Fibroblast of lung (primary cell): Measurements from ENCODE around the gene PRKAB2. TPM values are rescaled to one million over a fixed set of nuclear protein-coding genes. Genes with fewer than 3 reads are reported as not detected.

ENCODE experiments used
- DNase-seq, 2 donors: peaks; one replicate each; pipeline versions ENCODE4 v3.0.0 to v3.0.0-alpha.2; 2010; ENCODE audit warnings: low read depth in 2 of 2
- H2AFZ ChIP-seq: 2 replicates; pipeline ENCODE4 v1.5.1; 2012; ENCODE audit warnings: low read length, control low read depth, inconsistent platforms
- H3K27ac ChIP-seq: 2 replicates; pipeline ENCODE4 v1.5.1; 2011; ENCODE audit warnings: low read length, control low read depth; ENCODE audit not compliant: insufficient read depth
- H3K27me3 ChIP-seq: 2 replicates; pipeline ENCODE4 v1.5.1; 2011; ENCODE audit warnings: mild to moderate bottlenecking, low read length; ENCODE audit not compliant: control insufficient read depth, insufficient read depth
- H3K36me3 ChIP-seq: 2 replicates; pipeline ENCODE4 v1.5.1; 2011; ENCODE audit warnings: low read length; ENCODE audit not compliant: control insufficient read depth, insufficient read depth
- H3K4me1 ChIP-seq: 2 replicates; pipeline ENCODE4 v1.5.1; 2011; ENCODE audit warnings: low read length; ENCODE audit not compliant: control insufficient read depth, insufficient read depth; ENCODE audit errors: extremely low read depth
- H3K4me2 ChIP-seq: 2 replicates; pipeline ENCODE4 v1.5.1; 2011; ENCODE audit warnings: low read length, control low read depth; ENCODE audit not compliant: insufficient read depth; ENCODE audit errors: extremely low read depth
- H3K4me3 ChIP-seq, 4 experiments: fragments of 200-600 bp in 1 of 4; sonication (generic) in 1 of 4; replicated peaks in 1 of 4; 2 replicates each; pipeline ENCODE4 v1.5.1; 2011 to 2016; ENCODE audit warnings: low read length in 4 of 4, low read depth in 3 of 4, mild to moderate bottlenecking in 3 of 4, control low read depth in 2 of 4, inconsistent platforms in 1 of 4, mixed read lengths in 1 of 4; ENCODE audit not compliant: insufficient read depth in 1 of 4; ENCODE audit errors: control extremely low read depth in 1 of 4
- H3K79me2 ChIP-seq: 2 replicates; pipeline ENCODE4 v1.5.1; 2012; ENCODE audit warnings: mild to moderate bottlenecking, low read length, inconsistent platforms; ENCODE audit not compliant: control insufficient read depth, insufficient read depth
- H3K9ac ChIP-seq: 2 replicates; pipeline ENCODE4 v1.5.1; 2011; ENCODE audit warnings: mild to moderate bottlenecking, low read length, control low read depth; ENCODE audit not compliant: insufficient read depth
- H3K9me3 ChIP-seq: 2 replicates; pipeline ENCODE4 v1.5.1; 2012; ENCODE audit warnings: low read depth, low read length; ENCODE audit not compliant: control insufficient read depth, insufficient read depth
- H4K20me1 ChIP-seq: 2 replicates; pipeline ENCODE4 v1.5.1; 2011; ENCODE audit warnings: low read length; ENCODE audit not compliant: control insufficient read depth, insufficient read depth; ENCODE audit errors: extremely low read depth
- EZH2 ChIP-seq: IDR thresholded peaks from 2 replicates; pipeline ENCODE4 v1.5.1; 2012; ENCODE audit warnings: low read length, control low read depth, mild to moderate bottlenecking; ENCODE audit errors: missing control alignments
- polyA plus RNA-seq, 2 donors: library from polyadenylated mRNA; depleted of rRNA in 1 of 2; stranded (reverse) in 1 of 2; unstranded in 1 of 2; fragments of >200 nt; gene quantifications; 2 replicates each; pipeline ENCODE4 v1.2.1, GENCODE V29; 2011 to 2012; ENCODE audit warnings: missing spikeins in 1 of 2
- total RNA-seq: library from RNA; depleted of rRNA; stranded (reverse); fragments of >200 nt; gene quantifications from 2 replicates; pipeline ENCODE4 v1.2.1, GENCODE V29; 2014
- TF ChIP-seq, protein P1 (sequence below), 2 donors: IDR thresholded peaks in 1 of 2; conservative IDR thresholded peaks in 1 of 2; 1 replicate in 1 of 2; 2 replicates in 1 of 2; pipeline ENCODE4 v1.5.1; 2011 to 2012; ENCODE audit warnings: low read length in 2 of 2, control low read depth in 1 of 2, inconsistent platforms in 1 of 2, low read depth in 1 of 2, mild to moderate bottlenecking in 1 of 2

The PRKAB2 gene
- total and polyA plus RNA-seq, 2 donors (not counting 1 experiment from before 2014, with no cell fraction given) = 22.0 to 23.8 TPM

DNA sequence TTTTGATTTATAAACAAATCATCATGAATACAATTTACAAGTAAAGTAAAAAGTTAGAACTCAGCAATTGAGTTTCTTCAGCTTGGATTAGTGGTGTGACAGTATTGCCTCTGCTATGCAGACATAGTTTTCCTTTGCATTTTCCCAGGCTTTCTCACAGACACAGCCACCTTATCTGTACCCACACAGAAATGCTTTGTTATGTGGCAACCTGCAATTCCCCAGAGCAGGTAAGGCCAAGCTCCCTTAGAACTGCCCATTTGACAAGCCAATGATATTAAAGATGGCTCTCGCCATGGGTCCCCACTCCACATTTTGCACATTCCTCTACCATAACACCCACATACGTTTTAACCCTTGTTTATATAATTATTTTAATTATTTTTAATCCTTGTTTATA, 38.7 kb upstream of the PRKAB2 start:
- Histone ChIP-seq H3K4me2 (no peak overlapping the region), H3K4me1 (no peaks in the 10 kb centered on the region), H3K79me2 (no peaks in the 10 kb centered on the region), H3K9ac (no peak overlapping the region), H3K36me3 (no peaks in the 10 kb centered on the region), H4K20me1 (no peaks in the 10 kb centered on the region), H3K27ac (no peak overlapping the region), H3K4me3 (no peak overlapping the region), H3K9me3 (no peaks in the 10 kb centered on the region), H3K27me3 (no peaks in the 10 kb centered on the region), H2AFZ (no peak overlapping the region)
- no peak for DNase-seq
- TF ChIP-seq, protein P1, sequence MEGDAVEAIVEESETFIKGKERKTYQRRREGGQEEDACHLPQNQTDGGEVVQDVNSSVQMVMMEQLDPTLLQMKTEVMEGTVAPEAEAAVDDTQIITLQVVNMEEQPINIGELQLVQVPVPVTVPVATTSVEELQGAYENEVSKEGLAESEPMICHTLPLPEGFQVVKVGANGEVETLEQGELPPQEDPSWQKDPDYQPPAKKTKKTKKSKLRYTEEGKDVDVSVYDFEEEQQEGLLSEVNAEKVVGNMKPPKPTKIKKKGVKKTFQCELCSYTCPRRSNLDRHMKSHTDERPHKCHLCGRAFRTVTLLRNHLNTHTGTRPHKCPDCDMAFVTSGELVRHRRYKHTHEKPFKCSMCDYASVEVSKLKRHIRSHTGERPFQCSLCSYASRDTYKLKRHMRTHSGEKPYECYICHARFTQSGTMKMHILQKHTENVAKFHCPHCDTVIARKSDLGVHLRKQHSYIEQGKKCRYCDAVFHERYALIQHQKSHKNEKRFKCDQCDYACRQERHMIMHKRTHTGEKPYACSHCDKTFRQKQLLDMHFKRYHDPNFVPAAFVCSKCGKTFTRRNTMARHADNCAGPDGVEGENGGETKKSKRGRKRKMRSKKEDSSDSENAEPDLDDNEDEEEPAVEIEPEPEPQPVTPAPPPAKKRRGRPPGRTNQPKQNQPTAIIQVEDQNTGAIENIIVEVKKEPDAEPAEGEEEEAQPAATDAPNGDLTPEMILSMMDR (conservative IDR thresholded peaks at IDR 0.05 in 1 of 2, IDR thresholded peaks at IDR 0.05 in 1 of 2; ENCODE audit: low read depth in 1 of 2, low read length in 2 of 2) = no peak
- no peak for TF ChIP-seq EZH2

DNA sequence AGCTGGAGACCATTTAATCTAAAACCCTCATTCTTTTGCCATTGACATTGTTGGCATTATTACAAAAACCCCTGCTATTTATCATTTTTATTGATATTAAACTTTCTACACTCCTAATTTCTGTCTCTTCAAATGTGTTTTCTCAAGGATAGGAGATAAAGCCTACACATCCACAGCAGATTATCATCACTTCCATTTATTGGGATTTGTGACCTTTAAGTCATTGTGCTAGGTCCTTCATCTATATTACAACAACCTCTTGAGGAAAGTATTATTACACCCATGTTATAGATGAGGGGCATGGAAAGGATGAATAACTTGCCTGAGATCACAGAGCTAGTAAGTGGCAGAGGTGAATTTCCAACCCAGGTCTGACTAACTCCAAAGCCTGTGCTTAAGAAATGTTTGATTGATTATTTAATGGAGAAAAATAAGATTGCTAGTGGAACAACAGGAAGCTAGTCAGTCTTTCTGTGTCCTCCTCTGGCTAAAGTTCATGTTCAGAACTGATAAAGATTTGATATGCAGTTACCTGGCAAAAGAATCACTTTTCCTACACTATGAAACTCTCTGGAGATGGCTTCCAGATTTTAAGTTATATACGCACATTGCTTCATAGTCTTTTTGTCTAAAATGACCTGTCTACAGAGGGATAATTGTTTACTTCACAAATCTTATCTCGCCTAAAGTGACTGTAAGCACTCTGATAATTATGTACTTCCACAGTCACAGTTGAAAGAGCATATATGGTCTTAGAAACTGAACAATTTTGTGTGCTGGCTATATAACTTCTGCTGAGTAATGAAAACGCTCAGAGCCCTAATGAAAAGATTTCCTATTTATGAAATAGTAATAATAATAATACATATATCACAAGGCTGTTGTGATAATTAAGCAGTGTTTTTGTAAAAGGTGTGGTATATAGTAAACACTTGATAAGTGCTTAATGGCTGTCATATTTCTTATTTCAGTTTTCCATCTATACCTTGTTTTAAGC, 37.9 kb upstream of the PRKAB2 start:
- no peaks in the 10 kb centered on the region for H3K79me2 ChIP-seq

DNA sequence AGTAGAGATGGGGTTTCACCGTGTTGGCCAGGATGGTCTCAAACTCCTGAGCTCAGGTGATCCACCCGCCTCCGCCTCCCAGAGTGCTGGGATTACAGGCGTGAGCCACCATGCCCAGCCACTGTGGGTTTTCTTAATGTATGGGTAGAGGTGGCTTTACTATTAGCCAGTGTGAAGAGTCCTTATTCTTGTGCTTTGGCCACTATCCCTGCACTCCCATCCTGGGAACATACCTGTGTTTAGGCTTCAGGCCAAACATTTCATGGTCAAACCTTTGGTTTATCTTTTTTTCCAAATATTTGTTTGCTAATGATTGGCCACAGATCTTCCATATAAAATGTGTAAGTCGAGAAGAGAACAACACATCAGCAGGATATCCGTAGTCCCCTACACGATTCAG, 36.3 kb upstream of the PRKAB2 start:
- H3K27ac ChIP-seq = no peak overlapping the region
- no peak overlapping the region for H3K4me2 ChIP-seq
- H2AFZ ChIP-seq = no peak overlapping the region
- H3K9ac ChIP-seq = no peak overlapping the region
- no peaks in the 10 kb centered on the region for H3K4me1 ChIP-seq
- no peaks in the 10 kb centered on the region for H3K27me3 ChIP-seq
- TF ChIP-seq, protein P1 (conservative IDR thresholded peaks at IDR 0.05 in 1 of 2, IDR thresholded peaks at IDR 0.05 in 1 of 2; ENCODE audit: low read depth in 1 of 2, low read length in 2 of 2) = no peak
- TF ChIP-seq EZH2 = no peak
- DNase-seq = no peak
- H3K9me3 ChIP-seq = no peaks in the 10 kb centered on the region
- no peaks in the 10 kb centered on the region for H3K79me2 ChIP-seq
- no peaks in the 10 kb centered on the region for H3K36me3 ChIP-seq
- H4K20me1 ChIP-seq = no peaks in the 10 kb centered on the region
- H3K4me3 ChIP-seq = no peak overlapping the region

More for the DNA sequence above, 37.9 kb upstream of the PRKAB2 start:
- Histone ChIP-seq H3K36me3 (no peaks in the 10 kb centered on the region), H3K4me2 (no peak overlapping the region), H3K27ac (no peak overlapping the region), H3K27me3 (no peaks in the 10 kb centered on the region), H2AFZ (no peak overlapping the region), H3K4me1 (no peaks in the 10 kb centered on the region), H3K9ac (no peak overlapping the region), H3K9me3 (no peaks in the 10 kb centered on the region), H4K20me1 (no peaks in the 10 kb centered on the region), H3K4me3 (no peak overlapping the region)
- DNase-seq = no peak
- TF ChIP-seq, protein P1 (conservative IDR thresholded peaks at IDR 0.05 in 1 of 2, IDR thresholded peaks at IDR 0.05 in 1 of 2; ENCODE audit: low read depth in 1 of 2, low read length in 2 of 2) = no peak
- TF ChIP-seq EZH2 = no peak
